Epidermal melanocyte (primary cell): ENCODE data around the gene PRSS50.

Experiments used
- DNase-seq: peaks from one replicate; pipeline ENCODE4 v3.0.0; 2011; ENCODE audit warnings: low spot score; ENCODE audit not compliant: insufficient read length

The PRSS50 gene

DNA sequence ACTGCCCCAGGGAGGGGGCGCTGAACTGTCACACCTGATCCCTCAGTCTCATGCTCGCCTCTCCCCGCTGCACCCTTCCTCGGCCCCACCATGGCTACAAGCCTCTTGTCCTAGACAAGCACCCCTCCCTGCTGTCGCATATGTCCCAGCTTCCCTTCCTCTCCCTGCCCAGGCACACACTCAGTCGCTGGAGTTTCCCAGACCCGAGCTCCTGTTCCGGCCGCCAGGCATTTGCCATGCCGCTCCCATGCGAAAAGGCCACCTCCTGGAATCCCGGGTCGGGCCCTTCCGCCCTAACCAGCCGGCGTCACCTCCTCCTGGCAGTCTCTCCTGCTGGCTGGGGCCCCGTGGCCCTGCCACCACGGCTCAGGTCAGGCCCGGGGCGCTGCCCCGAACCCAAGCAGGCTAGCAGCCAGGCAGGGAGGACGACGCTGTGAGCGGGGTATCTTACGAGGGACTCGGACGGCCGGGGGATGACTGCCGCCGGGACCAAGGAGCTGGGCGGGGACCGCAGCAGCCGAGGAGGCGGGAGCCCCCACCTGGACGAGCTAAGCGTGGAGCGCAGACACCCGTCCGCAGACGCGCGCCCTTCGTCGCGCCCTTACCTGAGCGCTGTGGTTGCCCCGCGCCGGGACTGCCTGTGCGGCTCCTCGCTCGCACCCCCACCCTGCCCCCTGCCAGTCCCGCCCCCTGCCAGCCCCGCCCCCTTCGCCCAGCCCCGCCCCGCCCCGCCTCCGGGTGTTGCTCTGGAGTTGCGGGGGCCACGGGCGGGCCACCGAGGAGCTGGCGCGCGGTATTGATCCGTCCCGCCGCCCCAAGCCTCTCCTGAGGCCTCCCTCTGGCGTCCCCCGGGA lies 24.4 kb downstream of the PRSS50 start, which contains the start of gene ALS2CL:
ALS2CL (minus strand) TSS at position 642 of the 854 bp plus-strand sequence. CDS start 4,239 bp downstream, outside the sequence.
- peak; percentile 61 for DNase-seq

DNA sequence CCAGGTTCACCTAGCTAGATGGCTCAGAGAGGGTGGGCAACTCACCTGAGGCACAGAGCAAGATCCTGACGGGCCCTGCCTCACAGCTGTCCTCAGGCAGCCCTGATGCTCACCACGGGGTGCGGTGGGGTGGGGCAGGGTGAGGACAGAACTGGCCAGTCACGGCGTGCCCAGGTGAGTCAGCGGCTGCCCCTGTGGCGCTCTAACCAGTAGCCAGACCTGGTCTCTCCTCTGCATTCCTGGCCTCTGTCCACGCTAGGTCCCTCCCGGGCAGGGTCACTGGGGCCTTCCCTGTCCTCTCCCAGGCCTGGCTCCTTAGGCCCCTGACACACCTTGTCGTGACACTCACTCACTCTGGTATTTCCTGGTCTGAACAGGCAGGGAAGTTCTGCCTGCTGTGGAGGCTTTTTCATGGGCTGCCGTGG lies 25.1 kb downstream of the PRSS50 start:
- DNase-seq, result no peak

DNA sequence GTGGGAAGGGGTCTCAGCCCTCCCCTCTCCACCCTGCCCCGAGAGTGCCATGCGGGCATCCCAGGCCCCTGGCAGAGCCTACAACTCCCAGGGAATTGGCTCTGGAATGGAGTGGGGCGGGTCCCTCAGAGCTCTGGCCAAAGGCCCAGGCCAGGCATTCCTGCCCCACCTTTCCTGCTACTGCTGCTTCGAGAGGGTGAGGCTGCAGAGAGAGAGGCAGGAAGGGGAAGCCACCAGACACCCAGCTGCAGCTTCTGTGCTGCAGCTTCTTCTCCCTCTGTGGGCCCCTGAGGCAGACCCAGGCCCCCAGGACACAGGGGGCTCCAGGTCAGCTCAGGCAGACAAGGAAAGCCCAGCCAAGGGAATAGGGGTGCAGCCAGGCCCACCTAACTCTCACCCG lies 26.9 kb downstream of the PRSS50 start:
- no peak for DNase-seq

DNA sequence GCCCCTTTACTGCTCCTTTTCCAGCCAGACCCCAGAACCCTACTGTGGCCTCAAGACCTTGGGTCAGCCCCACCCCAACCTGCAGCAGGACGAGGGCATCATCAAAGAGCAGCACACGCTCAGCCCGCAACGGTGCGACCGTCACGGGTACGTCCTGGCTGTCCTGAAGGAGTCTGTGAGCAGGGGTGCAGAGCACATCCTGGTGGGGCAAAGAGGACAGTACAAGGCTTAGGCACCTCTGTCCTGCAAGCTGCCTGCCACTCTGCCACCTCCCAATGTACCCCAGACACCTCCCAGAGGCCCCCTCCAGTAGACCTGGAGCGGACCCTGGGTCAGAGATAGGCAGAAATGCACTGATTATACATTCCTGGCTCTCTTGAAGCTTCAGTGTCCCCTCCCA lies 32.2 kb downstream of the PRSS50 start:
- DNase-seq, result no peak

DNA sequence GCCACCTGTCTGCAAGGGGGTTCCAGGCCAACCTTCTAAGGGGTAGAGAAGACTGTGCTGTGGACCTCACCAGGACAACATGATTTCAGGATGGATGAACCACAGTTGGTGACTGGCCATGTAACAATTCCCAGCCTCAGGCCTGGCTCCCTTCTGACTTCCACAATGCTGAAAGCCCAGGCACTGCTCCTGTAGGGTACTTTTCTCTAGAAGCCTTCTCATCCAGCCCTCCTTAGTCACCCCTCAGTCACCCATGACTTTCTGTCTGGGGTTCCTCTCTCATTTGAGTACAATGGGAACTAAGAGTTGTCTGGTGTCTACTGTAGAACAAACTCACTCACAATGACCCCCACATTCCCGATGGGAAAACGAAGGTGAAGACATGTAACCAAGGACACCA lies 32.8 kb downstream of the PRSS50 start:
- DNase-seq, result no peak

DNA sequence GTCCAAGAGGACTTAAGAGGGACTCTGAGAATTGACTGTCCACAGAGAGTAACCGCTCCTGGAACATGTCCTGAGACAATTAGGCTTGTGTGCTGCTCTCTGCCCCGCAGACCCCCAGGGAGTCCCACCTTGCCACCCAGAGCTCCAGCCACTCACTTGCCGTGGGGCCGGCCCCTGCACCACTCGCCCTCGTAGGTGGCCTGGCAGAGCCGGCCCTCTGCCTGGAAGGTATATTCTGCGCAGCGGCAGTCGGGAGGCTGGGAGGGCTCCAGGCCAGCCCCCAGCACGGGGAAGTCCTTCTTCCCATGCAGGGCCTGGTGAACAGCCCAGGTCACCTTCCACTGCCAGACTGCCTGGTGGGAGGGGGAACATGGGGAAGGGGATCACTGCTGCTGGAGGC lies 34.7 kb downstream of the PRSS50 start:
- DNase-seq, result no peak

DNA sequence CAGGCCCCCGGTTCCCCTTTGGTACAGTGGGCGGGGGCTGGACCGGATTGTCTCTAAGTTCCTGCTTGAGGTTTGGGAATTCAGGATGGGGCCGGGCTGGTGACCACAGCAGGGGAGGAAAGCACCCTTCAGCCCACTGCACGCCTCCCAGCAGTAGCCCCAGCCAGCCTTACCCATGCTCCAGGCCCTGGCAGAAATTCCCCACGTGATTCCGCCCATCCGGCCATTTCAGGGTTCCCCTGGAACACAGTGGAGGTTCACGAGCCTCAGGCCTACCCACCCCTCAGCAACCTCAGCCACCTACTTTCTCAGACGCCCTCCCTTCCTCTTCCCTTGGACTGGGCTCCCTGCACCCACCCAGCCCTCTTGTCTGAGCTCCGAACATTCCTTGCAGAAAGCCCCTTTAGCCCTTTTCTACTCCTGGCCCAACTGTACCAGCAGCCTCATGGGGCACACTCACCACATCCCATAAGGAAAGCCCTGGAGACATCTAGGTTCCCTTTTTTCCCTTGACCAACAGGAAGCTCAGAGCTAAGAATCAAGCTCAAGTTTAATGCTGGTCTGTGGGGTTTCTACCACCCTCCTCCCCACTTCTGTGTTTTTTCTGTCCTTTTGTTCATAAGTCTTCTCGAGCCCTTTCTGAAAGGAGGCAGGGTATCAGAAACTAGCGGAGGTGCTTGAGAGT lies 35.7 kb downstream of the PRSS50 start:
- no peak for DNase-seq

DNA sequence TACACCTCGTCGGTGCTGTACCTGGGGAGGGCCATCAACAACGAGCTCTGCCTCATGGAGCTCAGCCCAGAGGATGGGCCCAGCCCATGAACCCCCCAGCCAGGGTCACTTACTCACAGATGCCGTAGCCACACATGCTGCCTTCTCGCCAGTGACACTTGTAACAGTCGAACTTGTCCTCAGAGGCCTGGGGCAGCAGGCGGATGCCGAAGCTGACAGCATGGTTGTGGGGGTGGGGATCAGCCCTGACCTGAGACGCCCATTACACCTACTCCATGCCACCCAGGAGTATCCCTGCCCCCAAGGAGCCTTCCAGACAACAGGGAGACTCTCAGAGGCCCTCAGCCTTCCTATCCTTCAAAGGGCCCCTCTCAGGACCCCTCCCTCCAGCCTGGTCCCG lies 36.3 kb downstream of the PRSS50 start:
- no peak for DNase-seq

DNA sequence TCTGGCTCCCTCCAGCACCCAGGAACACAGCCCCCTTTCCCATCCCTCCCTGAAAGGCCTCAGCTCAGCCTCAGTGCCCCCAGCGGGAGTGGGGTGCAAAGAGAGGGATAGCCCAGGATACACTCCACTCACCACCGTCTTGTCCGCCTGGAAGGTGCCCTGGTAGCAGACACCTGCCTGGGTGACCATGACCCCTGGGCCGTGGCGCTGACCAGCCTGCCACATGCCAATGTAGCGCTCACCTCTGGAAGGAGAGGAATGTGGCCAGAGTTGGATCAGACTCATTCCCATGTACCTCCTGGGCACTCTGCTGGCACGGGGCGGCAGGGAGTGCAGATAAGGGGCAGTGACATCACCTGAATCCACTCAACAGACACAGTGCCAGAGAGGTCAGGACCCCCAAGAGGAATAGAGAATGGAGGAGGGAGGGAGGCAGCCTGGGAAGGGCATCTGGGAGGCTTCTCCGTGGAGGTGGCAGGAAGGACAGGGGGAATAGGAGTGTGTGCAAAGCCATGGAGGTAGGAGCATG lies 37.3 kb downstream of the PRSS50 start:
- DNase-seq, result no peak

DNA sequence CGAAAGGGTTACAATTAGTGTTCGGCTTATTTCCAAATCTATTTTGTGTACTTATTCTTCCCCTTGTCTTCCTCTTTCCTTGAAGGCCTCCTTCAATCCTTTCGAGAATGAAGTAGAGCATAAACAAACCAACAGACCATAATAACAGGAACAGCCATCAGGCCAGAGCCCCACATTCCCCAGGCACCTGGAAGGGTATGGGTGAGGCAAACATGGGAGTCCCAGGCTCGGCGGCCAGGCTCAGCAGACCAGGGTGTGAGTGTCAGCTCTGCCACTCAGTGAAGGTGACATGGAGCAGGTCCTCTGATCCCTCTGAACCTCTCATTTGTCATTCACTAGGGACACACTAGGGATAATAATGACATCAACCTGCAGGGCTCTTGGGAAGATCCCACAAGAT lies 38.0 kb downstream of the PRSS50 start:
- no peak for DNase-seq

DNA sequence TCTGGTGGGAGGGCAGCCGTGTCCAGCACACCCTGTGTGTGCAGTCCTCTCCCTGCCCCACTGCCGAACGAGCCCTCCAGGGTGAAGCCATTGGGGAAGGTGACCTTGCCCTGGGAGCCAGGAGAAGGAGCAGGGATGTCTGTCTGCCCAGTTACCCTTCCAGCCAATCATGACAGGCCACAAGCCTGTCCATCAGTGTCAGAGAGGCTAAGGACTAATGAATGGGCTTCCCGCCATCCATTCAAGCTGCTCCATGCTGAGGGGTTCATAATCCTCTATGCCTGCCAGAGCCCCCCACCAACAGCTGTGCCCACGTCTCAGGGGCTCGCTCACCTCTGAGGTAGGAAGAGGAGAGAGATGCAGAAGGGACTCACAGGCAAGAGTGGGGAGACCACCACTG lies 39.4 kb downstream of the PRSS50 start:
- no peak for DNase-seq

DNA sequence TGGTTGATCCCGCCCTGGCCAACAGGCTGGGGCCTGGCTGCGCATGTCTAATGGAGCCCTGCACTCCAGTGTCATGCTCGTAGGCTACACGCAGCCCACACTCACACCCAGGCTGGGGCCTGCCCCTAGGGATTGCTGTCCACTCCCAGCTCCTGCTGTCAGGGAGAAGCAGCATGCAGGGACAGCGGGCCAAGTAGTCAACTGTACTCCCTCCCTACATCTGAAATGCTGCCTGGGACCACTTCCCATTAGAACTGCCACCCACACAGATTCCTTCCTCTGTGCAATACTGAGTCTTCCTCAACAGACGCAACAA lies 40.3 kb downstream of the PRSS50 start:
- no peak for DNase-seq

DNA sequence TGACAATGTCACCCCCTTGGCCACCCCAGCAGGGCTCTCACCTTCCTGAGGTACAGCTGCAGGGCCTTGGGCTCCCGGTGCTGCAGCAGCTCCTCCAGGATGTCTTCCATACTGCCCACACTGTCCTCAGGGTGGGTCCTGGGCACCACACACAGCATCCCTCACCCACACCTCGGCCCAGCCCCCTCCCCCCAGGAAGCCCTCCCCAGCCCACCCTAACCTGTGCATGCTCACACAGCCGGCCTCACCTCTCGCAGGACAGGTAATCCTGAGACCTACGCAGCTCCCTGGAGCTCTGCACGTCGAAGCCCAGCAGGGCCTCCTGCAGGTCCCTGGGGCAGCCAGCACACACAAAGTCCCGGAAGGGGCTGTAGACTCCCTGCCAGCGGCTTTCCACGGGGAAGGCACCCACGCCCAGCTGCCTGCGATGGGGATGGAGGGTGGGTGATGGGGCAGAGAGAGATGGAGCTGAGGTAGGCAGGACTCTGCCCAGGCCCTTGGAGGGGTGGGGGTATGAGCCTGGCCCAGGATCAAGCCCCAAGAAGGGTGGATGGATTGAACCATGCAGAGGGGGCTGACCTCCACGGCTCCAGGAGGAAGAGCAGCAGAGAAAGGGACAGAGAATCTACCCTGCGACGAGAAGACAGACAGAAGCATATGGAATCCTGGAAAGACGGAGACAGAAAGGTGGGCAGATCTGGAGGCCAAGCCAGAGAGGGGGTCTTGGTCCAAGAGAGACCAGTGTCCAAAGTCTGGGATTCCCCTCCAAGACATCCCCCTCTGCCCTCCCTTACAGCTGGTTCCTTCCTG lies 40.9 kb downstream of the PRSS50 start:
- DNase-seq, result no peak

DNA sequence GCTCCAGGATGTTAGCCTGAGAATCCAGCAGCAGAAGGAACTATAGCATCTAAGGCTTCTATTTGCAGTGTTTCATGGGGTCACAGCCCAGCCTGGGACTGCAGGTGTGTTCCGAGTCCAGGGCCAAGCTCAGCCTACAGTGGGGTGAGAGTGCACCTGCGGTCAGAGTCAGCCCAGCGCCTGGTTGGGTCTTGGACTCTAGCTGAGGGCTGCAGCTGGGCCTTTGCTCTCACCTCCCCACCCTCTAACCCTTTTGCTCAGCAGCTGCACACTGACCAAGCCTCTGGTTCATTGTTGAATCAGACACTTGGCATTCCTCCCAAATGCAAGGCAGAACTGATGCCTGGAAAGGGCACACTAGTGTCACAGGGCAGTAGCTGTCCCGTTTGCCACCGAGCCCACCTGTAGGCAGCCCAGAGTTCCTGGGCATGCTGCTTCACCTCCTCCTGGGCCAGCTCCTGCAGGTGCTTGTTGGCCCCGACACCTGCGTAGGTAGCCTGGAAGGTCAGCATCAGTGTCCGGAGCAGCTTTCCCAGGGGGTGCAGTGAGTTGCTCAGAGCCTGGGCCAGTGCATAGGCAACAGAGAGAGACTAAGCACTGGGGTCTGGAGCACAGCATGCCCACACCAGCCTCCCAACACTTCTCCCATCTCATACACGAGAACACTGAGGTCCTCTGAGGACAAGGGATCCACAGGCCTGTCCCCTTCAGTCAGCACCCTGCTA lies 41.7 kb downstream of the PRSS50 start:
- DNase-seq, result no peak

DNA sequence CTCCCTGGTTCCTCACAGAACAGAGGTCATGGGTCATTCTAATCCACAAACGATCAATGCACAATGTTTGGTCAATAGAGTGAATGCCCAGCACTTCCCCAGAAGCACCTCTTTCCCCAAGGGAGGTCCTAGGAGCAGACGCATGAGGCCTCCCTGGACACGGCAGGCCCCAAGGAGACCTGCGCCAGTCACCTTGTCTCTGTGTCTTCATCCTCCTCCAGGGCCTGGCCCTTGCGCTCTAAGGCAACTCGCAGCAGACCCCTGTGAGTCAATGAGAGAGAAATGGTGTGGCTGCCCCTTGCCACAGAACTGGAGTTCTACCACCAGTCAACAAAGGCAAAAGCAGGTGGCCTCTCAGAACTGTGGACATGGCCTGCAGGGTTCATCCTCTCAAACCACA lies 42.2 kb downstream of the PRSS50 start:
- DNase-seq, result no peak

DNA sequence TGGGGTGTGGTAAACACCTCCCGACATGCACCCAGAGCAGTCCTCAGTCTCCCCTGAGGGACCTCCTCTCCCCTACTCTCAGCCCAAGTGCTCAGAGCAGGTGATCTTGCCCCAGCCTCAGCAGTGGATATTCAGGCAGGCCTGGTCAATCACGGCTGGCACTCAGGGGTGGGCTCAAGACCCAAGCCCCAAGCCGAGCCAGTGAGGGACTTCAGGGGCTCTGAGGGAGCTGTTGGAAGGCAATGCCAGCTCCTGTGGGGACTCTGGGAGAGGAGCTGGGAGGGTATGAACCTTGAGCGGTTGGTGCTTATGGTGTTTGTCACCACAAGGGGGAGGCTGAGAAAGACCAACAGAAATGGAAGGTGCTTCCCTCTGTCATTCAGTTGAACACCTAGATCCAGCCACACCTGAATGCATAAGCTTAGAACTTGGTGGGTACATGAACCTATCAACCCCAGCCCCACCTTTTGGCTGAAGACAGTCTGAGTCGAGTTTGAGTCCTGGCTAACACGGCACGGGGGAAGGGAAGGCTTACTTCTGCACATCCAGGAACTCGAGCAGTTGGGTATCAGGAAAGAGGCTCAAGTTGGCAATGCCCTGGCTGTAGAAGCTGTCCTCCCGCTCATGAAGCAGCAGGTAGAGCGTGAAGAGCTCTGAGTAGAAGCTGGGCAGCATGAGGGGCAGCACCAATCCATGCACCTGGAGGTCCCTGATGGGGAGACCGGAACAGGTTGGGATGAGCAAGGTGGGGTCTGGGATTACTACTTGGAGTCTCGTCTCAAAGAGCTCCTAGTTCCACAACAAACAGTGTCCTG lies 43.4 kb downstream of the PRSS50 start:
- no peak for DNase-seq

DNA sequence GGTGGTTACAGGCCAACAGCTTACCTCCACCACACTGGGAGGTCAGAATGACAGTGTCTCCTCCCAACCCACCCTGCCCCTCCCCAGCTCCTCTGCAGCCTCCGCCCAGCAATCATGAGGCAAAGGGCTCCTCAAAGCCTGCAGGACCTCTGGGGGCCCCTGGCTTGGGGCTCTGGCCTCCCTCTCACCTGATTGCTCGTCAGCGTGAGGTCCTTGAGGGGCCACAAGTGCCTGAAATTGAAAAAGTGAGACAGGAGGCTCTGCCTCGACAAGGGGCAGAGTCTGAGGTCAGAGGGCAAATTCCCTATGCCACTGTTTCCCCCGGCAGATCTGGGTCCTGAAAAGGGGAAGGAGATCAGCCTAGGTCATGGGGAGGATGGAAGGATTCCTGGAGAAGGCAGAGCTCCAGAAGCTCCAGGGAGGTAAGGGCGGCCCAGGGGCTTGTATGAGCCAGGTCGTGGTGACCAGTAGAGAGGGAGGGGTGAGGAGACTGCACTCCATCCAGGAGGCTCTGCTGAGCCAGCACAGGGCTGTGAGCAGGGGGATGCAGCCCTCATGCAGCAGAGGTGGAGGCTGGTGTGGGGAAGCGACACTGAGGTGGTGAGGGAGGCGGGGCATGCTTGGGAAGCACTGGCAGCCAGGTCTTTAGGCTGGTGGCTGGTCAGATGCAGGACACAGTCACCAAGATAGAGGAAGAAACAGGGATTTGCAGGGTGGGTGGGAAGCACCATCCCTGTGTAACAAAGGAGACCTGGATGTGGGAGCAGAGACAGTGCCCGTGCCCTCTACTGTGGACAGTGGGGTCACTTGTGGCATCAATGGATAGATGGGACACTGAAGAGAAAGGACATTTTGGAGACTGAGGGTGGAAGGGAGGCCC lies 44.3 kb downstream of the PRSS50 start:
- no peak for DNase-seq

DNA sequence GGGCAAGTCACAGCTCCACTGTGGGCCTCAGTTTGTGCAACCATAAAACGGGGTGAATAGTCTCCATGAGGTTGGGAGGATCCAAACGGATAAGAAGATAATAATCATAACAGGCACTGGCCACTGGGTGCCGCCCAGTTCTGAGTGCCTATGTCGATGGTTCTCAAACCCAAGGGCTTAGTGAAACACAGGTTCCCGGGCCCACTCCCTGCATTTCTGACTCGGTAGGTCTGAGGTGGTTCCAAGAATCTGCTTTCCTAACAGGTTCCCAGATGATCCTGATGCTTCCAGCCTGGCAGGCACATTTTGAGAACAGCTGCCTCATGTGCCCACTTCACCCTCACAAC lies 45.3 kb downstream of the PRSS50 start:
- no peak for DNase-seq

DNA sequence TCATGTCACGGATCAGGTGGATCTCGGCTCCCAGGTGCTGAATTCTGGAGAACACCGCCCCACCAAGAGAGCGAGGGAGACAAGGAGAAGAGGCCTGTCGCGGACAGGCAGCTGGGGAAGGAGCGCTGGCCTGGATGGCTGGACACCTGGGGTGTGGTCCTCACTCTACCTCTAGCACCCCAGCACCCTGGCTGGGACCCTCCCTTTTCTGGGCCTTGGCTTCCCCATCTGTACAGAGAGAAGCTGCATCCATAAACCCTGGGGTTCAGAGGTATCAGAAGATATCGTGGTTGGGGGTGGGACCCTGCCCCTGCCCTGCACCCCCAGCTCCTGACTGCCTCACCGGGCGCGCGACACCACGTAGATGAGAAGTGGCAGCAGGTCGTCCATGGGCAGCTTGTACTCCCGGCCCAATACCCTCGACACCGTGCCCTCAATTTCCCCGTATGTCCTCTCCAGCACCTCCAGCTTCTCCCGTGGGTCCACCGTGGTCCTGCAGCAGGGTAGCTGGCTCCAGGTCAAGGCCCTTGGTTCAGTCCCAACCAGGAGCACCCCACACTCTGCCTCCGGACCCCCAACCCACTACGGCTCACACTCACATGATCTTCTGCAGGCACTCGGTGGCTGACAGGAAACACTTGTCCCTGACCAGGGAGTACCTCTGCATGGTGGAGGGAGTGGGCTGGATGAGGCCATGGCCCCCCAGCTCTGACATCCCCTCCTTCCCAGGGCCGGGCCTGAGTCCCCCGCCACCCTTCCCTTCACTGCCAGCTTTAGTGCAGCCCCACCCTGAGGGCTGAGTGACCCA lies 45.9 kb downstream of the PRSS50 start:
- DNase-seq, result no peak
